SK-N-SH treated with all-trans-retinoic acid at 6 μM for 48 hours (cell line): ENCODE measurements around the gene C1orf159.

ENCODE experiments used
- ATAC-seq: fragments of 200-7000 bp; cut with Tn5 transposase; 3 replicates; pipeline ENCODE4 v1.9.1; 2020; ENCODE audit warnings: mild to moderate bottlenecking, moderate library complexity
- ARNTL ChIP-seq: fragments of 450-650 bp; formaldehyde crosslinking; IDR thresholded peaks from 2 replicates; pipeline ENCODE4 v1.5.0; 2020; ENCODE audit warnings: low read depth, mild to moderate bottlenecking, moderate library complexity, borderline replicate concordance
- BACH2 ChIP-seq: fragments of 250-450 bp; sonication (Bioruptor Pico); IDR thresholded peaks from 2 replicates; pipeline ENCODE4 v1.9.0; 2021; ENCODE audit warnings: mild to moderate bottlenecking, borderline replicate concordance
- CREB5 ChIP-seq: fragments of 250-450 bp; sonication (Bioruptor Pico); IDR thresholded peaks from 2 replicates; pipeline ENCODE4 v1.5.1; 2020; ENCODE audit warnings: low read depth, mild to moderate bottlenecking, moderate library complexity
- CSDC2 ChIP-seq: fragments of 250-450 bp; sonication (Bioruptor Pico); IDR thresholded peaks from 2 replicates; pipeline ENCODE4 v1.5.0; 2020; ENCODE audit warnings: mild to moderate bottlenecking, moderate library complexity
- CSRNP3 ChIP-seq: fragments of 250-450 bp; sonication (Bioruptor Pico); IDR thresholded peaks from 2 replicates; pipeline ENCODE4 v1.5.1; 2021; ENCODE audit warnings: mild to moderate bottlenecking, moderate library complexity
- ESRRG ChIP-seq: fragments of 250-450 bp; sonication (Bioruptor Pico); IDR thresholded peaks from 2 replicates; pipeline ENCODE4 v1.6.1; 2021; ENCODE audit warnings: mild to moderate bottlenecking
- GLIS3 ChIP-seq: fragments of 250-450 bp; sonication (Bioruptor Pico); IDR thresholded peaks from 2 replicates; pipeline ENCODE4 v1.5.0; 2020; ENCODE audit warnings: mild to moderate bottlenecking, moderate library complexity
- ISL1 ChIP-seq: fragments of 250-450 bp; sonication (Bioruptor Pico); IDR thresholded peaks from 2 replicates; pipeline ENCODE4 v2.1.2; 2022; ENCODE audit warnings: mild to moderate bottlenecking, moderate library complexity
- OSR1 ChIP-seq: fragments of 250-450 bp; sonication (Bioruptor Pico); IDR thresholded peaks from 2 replicates; pipeline ENCODE4 v1.8.0; 2022; ENCODE audit warnings: moderate library complexity, mild to moderate bottlenecking, inconsistent platforms
- PATZ1 ChIP-seq: fragments of 250-450 bp; sonication (Bioruptor Pico); IDR thresholded peaks from 2 replicates; pipeline ENCODE4 v1.8.0; 2020; ENCODE audit warnings: mild to moderate bottlenecking, moderate library complexity, borderline replicate concordance
- POU6F1 ChIP-seq: fragments of 250-450 bp; sonication (Bioruptor Pico); IDR thresholded peaks from 2 replicates; pipeline ENCODE4 v1.8.0; 2021; ENCODE audit warnings: low read depth, mild to moderate bottlenecking, moderate library complexity, borderline replicate concordance
- PPARA ChIP-seq: fragments of 250-450 bp; sonication (Bioruptor Pico); IDR thresholded peaks from 2 replicates; pipeline ENCODE4 v1.5.0; 2020; ENCODE audit warnings: mild to moderate bottlenecking, borderline replicate concordance
- RARB ChIP-seq: fragments of 250-450 bp; sonication (Bioruptor Pico); IDR thresholded peaks from 2 replicates; pipeline ENCODE4 v1.8.0; 2021; ENCODE audit warnings: mild to moderate bottlenecking, moderate library complexity
- SNAI2 ChIP-seq: fragments of 250-450 bp; sonication (Bioruptor Pico); IDR thresholded peaks from 2 replicates; pipeline ENCODE4 v1.5.0; 2020; ENCODE audit warnings: mild to moderate bottlenecking, moderate library complexity
- TOX ChIP-seq: fragments of 250-450 bp; sonication (Bioruptor Pico); IDR thresholded peaks from 2 replicates; pipeline ENCODE4 v1.8.0; 2021; ENCODE audit warnings: mild to moderate bottlenecking, moderate library complexity, borderline replicate concordance
- TSHZ2 ChIP-seq: fragments of 250-450 bp; sonication (Bioruptor Pico); IDR thresholded peaks from 2 replicates; pipeline ENCODE4 v1.5.0; 2020; ENCODE audit warnings: mild to moderate bottlenecking, moderate library complexity
- ZC3H10 ChIP-seq: fragments of 250-450 bp; sonication (Bioruptor Pico); IDR thresholded peaks from 2 replicates; pipeline ENCODE4 v1.5.1; 2021; ENCODE audit warnings: mild to moderate bottlenecking, moderate library complexity
- ZFP3 ChIP-seq: fragments of 250-450 bp; sonication (Bioruptor Pico); IDR thresholded peaks from 2 replicates; pipeline ENCODE4 v1.5.0; 2020; ENCODE audit warnings: mild to moderate bottlenecking, moderate library complexity
- ZFP30 ChIP-seq: fragments of 450-650 bp; formaldehyde crosslinking; IDR thresholded peaks from 2 replicates; pipeline ENCODE4 v1.5.0; 2022; ENCODE audit warnings: mild to moderate bottlenecking, moderate library complexity
- ZNF565 ChIP-seq: fragments of 450-650 bp; formaldehyde crosslinking; conservative IDR thresholded peaks from 2 replicates; pipeline ENCODE4 v1.5.0; 2020; ENCODE audit warnings: low read depth, mild to moderate bottlenecking, moderate library complexity
- ZNF8 ChIP-seq: fragments of 450-650 bp; formaldehyde crosslinking; IDR thresholded peaks from 2 replicates; pipeline ENCODE4 v1.5.0; 2020; ENCODE audit warnings: mild to moderate bottlenecking, moderate library complexity

Gene C1orf159

GRCh38 chr1:1157914-1158710 lies 42.2 kb upstream of the C1orf159 start (continued):
- TF ChIP-seq TOX = no peak
- TF ChIP-seq CREB5 (CRISPR knock-in tag) = no peak

GRCh38 chr1:1157426-1157913 lies 41.6 kb upstream of the C1orf159 start:
- no peak for TF ChIP-seq SNAI2 (CRISPR knock-in tag)
- no peak for TF ChIP-seq ZNF565
- TF ChIP-seq BACH2 = no peak
- TF ChIP-seq ZFP3 (CRISPR knock-in tag) = no peak
- no peak for TF ChIP-seq ZNF8 (CRISPR knock-in tag)
- no peak for TF ChIP-seq PPARA (CRISPR knock-in tag)
- no peak for TF ChIP-seq ESRRG (CRISPR knock-in tag)
- ATAC-seq = peak; percentile 94

- TF ChIP-seq CREB5 (CRISPR knock-in tag) (no peak), BACH2 (no peak), ARNTL (CRISPR knock-in tag) (no peak), TSHZ2 (CRISPR knock-in tag) (no peak), TOX (no peak), ESRRG (CRISPR knock-in tag) (no peak), RARB (no peak), ZC3H10 (CRISPR knock-in tag) (no peak), ZNF565 (no peak), SNAI2 (CRISPR knock-in tag) (no peak), ZNF8 (CRISPR knock-in tag) (no peak), OSR1 (CRISPR knock-in tag) (no peak), GLIS3 (CRISPR knock-in tag) (no peak), PATZ1 (no peak), ZFP30 (CRISPR knock-in tag) (no peak), ISL1 (CRISPR knock-in tag) (no peak), PPARA (CRISPR knock-in tag) (no peak), CSDC2 (CRISPR knock-in tag) (no peak), POU6F1 (no peak), CSRNP3 (CRISPR knock-in tag) (no peak)
- ATAC-seq = peak; percentile 22; the same call in 2 of the 3 replicates
These were observed 41.1 kb upstream of the C1orf159 start for GRCh38 chr1:1157033-1157365.
